ENCODE data around the gene SMARCA2.

Gene SMARCA2

DNA sequence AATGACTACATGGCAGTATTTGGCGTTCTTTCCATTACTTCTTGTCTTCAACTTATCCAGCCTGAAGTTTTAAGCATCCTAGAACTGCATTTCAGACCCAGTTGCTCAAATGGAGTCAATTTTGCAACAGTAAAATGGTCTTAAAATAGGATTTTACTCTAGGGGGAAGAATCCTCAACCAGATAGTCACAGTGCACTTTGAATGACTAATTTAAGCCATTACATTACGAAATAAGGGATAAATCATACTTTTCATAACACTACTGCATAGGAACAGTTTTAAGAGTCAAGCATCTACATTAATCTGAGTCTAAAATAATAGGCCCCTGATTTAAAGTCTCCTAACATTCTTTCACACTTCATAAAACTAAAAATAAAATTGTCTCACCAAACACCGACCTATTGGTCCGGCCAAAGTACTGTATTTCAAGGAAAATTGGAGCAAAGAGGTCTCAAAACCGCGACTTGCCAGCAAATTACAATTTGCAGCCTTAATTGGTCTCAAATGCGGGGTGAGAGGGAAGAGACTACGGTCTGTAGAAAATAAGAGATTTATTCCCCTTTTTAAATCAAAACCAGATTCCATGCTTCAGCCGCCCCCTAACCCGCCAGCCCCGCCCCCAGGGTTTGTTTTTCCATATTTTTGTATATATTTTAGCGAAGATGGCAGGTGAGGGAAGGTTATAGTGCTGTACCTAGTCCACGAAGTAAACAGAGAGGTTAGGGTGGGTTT, 1.2 kb upstream of the SMARCA2 start:
- TF ChIP-seq, protein P1, sequence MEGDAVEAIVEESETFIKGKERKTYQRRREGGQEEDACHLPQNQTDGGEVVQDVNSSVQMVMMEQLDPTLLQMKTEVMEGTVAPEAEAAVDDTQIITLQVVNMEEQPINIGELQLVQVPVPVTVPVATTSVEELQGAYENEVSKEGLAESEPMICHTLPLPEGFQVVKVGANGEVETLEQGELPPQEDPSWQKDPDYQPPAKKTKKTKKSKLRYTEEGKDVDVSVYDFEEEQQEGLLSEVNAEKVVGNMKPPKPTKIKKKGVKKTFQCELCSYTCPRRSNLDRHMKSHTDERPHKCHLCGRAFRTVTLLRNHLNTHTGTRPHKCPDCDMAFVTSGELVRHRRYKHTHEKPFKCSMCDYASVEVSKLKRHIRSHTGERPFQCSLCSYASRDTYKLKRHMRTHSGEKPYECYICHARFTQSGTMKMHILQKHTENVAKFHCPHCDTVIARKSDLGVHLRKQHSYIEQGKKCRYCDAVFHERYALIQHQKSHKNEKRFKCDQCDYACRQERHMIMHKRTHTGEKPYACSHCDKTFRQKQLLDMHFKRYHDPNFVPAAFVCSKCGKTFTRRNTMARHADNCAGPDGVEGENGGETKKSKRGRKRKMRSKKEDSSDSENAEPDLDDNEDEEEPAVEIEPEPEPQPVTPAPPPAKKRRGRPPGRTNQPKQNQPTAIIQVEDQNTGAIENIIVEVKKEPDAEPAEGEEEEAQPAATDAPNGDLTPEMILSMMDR (IDR thresholded peaks at IDR 0.05; ENCODE audit: insufficient read depth, low read depth, low read length, missing control alignments) = no peak
- no peak for DNase-seq (ENCODE audit: low read depth)
- H3K4me3 ChIP-seq (ENCODE audit: low read depth, low read length) = peak overlapping the region; percentile 97

DNA sequence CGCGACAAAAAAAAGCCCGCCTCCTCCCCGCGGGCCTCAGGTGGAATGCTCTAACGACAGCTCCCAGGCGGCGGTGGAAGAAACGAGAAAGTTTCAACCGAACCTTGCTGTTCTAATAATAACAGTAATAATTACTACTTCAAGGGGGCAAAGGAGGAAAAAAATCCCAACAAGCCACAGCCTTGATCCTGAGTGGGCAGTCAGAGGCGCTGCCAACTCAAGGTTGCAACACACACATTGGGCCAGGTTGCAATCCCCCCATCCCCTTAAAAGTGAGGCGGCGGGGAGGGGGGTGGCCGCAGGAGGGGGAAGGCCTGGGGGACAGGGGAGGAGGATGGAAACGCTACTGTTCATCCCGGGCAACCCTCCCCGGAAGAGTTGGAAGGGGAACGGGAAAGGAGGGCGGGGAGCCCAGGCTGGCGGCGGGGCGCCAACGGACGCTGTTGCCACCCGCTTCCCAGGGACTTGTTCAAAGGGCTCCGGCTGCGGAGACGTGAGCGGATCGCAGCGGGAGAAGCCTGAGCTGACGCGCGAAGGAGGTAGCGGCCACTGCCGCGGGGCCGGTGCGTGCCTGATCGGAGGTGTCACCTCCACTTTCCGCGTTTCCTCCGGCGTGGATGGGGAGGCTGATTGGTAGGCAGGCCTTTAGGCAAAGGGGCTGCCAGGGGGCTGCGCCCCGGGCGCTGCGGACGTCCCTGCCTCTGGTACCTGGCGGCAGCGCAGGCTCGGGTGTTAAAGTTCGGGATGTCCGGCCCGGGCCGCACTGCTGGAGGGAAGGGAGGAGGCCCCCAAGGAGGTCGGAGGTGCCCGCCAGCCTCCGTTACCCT, 647 bp downstream of the SMARCA2 start:
- peak overlapping the region; percentile 76 for H3K4me3 ChIP-seq (ENCODE audit: low read depth, low read length)
- peak; percentile 45 for DNase-seq (ENCODE audit: low read depth)
- TF ChIP-seq, protein P1 (IDR thresholded peaks at IDR 0.05; ENCODE audit: insufficient read depth, low read depth, low read length, missing control alignments) = no peak

DNA sequence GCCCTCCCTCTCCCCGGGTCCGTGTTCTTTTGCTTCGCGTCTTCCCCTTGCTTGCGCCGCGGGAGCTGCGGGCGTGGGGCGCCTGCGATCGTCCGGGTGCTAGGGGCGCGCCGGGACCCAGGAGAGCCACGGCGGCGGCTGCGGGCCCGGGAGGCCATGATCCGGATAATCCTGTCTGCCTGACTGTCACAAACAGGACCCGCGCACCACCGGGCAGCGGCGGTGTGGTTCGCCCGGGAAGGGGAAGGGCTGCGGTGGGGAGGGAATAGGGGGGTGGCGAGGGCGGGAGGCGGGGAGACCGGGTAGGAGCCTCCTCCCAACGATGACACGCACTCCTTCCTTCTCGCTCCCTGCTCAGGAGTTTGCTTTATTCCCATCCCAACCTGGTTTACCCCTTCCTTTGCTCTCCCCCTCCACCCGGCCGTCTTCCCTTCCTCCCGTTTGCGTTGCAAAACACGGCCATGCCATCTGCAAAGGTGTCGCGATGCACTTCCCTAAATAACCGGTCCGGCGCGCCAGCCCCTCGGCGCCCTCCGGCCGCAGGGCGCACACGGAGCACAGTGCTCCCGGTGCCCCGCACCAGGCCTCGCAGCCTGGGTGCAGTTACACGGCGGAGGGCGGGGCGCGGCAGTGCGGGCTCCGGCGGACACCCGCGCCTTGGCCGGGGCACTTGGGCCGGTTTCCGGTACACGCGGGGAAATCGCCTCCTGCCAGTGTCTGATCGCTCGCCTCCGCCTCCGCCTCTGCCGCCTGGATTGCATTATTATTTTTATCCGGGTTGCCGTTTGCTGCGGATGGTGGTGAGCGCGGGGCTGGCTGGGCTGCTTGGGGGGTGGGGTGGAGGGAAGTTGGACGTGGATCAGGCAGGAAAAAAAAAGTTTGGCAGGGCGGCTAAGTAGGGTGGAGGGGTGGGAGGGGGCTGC, 1.5 kb downstream of the SMARCA2 start:
- TF ChIP-seq, protein P1 (IDR thresholded peaks at IDR 0.05; ENCODE audit: insufficient read depth, low read depth, low read length, missing control alignments) = no peak
- peak; percentile 72 for DNase-seq (ENCODE audit: low read depth)
- peak overlapping the region; percentile 76 for H3K4me3 ChIP-seq (ENCODE audit: low read depth, low read length)

DNA sequence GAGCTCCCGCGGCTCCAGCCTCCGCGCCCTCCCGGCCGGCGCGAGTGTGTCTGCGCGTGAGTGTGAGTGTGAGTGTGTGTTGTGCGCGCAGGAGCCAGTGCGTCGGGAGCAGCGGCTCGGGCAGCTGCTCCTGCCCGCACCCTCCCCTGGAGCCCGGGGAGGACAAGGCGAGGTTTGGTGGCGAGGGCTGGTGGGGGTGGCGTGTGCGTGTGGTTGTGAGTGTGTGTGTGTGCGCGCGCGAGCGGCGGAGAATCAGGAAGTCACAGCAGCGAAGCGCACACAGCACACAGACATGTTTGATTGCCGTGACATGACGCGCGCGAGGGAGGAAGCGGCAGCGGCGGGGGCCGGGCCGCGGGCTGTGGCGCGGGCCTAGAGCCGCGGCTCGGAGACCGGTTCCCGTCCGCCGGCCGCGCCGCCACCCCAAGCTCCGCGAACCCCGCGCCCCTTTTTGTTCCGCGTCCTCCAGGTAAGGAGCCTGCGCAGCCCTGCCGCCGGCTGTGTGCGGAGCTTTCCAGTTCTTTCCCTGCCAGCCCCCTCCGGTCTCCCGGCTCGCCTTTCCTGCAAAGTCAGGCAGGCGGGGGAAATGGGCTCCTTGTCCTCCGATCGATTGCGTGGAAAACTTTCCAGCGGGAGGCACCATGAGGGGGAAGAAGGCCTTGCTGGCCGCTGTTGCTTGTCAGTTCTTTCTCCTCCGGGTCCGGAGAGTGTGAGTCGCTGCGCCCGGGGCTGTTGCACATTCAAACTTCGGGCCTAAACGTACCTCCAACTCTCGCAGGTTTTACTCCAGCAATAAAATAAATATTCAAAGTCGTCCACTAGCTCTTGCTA, 2.4 kb downstream of the SMARCA2 start:
- peak; percentile 89 for DNase-seq (ENCODE audit: low read depth)
- peak overlapping the region; percentile 76 for H3K4me3 ChIP-seq (ENCODE audit: low read depth, low read length)
- TF ChIP-seq, protein P1 (IDR thresholded peaks at IDR 0.05; ENCODE audit: insufficient read depth, low read depth, low read length, missing control alignments) = no peak

DNA sequence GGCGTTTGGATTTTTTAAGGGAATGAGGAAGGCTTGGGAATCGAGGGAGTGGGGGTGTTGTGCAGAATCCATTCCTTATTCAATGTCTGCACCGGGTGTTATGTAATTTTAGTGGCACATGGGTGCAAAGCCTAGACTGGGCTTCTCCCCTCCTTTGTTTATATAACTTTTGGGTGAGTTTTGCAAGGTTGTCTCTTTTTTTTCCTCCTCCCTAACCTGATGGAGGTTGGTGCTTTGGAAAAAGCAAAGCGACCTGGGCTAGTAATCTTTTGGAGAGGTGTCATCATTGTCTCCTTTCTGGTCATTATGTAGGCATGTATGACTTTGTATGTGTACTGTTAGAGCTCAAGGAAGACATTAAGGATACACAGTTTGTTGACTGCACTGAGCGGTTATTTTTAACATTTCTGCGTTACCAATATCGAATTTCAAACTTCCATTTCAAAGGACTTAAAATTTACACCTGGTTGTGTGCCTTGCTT, 3.1 kb downstream of the SMARCA2 start:
- TF ChIP-seq, protein P1 (IDR thresholded peaks at IDR 0.05; ENCODE audit: insufficient read depth, low read depth, low read length, missing control alignments) = no peak
- peak overlapping the region; percentile 76 for H3K4me3 ChIP-seq (ENCODE audit: low read depth, low read length)
- no peak for DNase-seq (ENCODE audit: low read depth)
